SK-N-MC (cell line): ENCODE results near the gene AFF3.

Experiments used
- EZH2 ChIP-seq: fragments of 200-600 bp; sonication (generic); IDR thresholded peaks from one replicate; pipeline ENCODE4 v1.6.1; 2017; ENCODE audit warnings: antibody characterized with exemption
- FOXP2 ChIP-seq: optimal IDR thresholded peaks from 2 replicates; pipeline ENCODE3; 2011; ENCODE audit warnings: mild to moderate bottlenecking, moderate library complexity; ENCODE audit not compliant: insufficient read depth; ENCODE audit errors: extremely low read length, control extremely low read depth
- POLR2AphosphoS5 ChIP-seq: IDR thresholded peaks from 2 replicates; pipeline ENCODE4 v1.6.1; 2012; ENCODE audit warnings: mild to moderate bottlenecking, low read depth, low read length, borderline replicate concordance

DNA sequence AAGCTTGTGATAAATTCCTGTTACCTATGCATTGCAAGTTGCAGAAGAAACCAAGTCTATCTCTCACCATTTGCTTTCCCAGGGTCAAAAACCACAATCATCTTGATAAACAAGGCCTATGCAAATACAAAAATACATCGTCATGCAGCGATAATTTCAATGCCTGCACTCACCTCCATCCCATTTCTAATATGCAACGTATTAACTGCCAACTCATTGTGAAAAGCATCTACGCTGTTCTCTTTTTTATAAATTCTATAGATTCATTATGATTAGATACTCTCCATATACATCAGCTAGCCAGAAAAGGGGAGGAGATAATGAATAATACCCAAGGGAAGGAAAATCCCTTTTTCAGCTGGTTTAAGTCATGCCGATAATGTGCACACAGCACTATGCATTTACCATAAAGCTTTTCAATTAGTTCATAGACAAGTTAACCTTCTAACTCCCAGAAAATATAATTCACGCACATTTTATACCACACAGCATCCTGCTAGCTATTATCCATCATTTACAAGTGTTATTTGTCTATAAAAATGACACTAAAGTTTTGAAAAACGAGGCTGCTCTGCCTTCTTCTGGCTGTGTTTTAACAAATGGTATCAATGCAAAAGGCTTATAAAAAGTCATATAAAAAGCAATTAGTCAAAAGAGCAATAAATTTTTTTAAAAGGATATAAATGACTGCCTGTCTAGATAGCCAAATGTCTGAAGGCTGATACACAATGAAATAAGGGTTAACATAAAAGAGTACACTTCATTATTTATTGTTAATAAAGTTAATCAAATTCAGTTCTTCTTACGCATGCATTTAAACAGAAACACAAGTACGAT, 77.6 kb downstream of the AFF3 start:
- no peak for TF ChIP-seq EZH2
- no peak for TF ChIP-seq POLR2AphosphoS5
- TF ChIP-seq FOXP2, result no peak
